Measurements from ENCODE around the gene SDK1. TPM values are rescaled to one million over a fixed set of nuclear protein-coding genes. Genes with fewer than 3 reads are reported as not detected.

SDK1 gene
- total and polyA plus RNA-seq, 2 donors (not counting 3 experiments of a cell fraction or from before 2014, with no cell fraction given) = 1.6 to 3.9 TPM

DNA sequence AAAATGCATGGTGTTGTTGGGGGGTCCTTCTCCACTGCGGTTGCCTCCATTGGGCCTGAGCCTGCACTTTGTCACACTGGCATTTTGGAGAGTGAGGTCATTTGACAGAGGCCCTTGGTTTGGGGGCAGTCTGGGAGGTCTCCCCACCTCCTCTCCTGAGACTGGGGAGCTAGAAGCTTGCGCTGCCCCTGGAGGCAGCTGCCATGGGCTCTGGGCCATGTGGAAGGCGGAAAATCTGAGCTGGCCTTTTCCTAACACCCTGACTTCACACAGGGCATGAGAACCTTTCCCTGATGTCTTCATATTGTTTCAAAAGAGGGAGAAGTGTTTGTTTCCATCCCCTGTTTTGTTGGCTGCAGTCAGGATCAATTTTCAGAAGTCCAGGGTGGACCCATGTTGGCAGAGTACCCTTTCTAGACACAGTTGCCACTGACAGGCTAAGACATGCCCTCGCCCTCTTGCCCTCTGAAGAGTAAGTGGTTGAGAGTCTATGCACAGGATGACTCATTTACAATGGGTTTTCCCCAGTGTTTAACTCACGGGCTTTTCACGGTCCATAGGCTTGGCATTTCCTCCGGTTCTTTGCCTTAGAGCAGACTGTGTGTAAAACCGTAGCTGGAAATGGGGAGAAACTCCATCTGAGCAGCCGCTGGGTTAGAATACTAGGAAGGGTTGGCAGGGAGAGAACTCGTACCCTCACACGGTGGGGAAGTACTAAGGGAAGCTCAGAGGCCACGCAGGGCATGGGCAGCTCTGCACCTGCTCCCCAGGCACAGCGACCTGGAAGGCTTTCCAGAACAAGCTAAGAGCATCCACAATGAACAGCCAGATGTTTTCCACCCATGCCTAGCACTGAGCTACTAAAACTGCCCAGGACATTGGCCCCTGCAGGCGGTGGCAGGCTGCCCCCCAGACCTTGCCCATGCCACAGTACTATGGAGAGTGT is 655.0 kb downstream of the SDK1 start:
- DNase-seq (ENCODE audit: low read depth, low spot score) = peak; percentile 43
- BruUV-seq (replicated peaks) = no TSS peak

DNA sequence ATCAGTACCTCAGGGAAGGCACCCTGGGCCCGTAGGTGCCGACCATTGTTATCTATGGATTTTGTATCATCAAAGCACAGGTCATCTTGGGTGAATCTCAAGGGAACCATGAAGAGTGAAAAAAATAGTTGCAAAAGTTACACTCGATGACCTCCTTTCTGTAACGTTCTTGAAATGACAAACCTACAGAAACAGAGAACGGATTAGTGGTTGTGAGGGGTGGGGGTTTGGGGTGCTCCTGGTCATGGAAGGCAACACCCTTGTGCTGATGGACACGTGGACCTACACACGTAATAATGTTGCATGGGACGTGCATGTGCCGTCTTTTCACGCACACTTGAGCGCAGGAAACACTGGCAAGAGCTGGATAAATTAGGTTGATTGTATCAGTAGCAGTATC is 655.9 kb downstream of the SDK1 start:
- no peak for DNase-seq (ENCODE audit: low read depth, low spot score)
- POLR2A ChIA-PET = no interaction called here
- Histone ChIP-seq H2AFZ (ENCODE audit: low read depth, low read length) (no peak overlapping the region), H3K4me3 (replicated peaks in 1 of 3; ENCODE audit: insufficient read depth in 1 of 3, low read depth in 1 of 3, low read length in 3 of 3) (no peak overlapping the region), H3K27ac (ENCODE audit: insufficient read depth, low read depth, low read length) (no peak overlapping the region), H4K20me1 (replicated peaks; ENCODE audit: control insufficient read depth, extremely low read depth, insufficient read depth, low read length) (no peaks in the 10 kb centered on the region), H3K36me3 (ENCODE audit: control insufficient read depth in 2 of 2, extremely low read depth in 1 of 2, insufficient read depth in 2 of 2, low read length in 2 of 2) (no peaks in the 10 kb centered on the region), H3K9ac (replicated peaks; ENCODE audit: extremely low read depth, insufficient read depth, low read length) (no peak overlapping the region), H3K9me1 (replicated peaks; ENCODE audit: control insufficient read depth, extremely low read depth, insufficient read depth, low read length) (no peaks in the 10 kb centered on the region), H3K27me3 (ENCODE audit: control insufficient read depth in 2 of 2, insufficient read depth in 2 of 2, low read length in 2 of 2) (no peaks in the 10 kb centered on the region), H3K9me3 (replicated peaks; ENCODE audit: control insufficient read depth, insufficient read depth, low read length) (no peaks in the 10 kb centered on the region), H3K4me1 (ENCODE audit: control insufficient read depth, extremely low read depth, insufficient read depth, low read length) (peaks cover 4% of the 10 kb centered on the region), H3K4me2 (ENCODE audit: insufficient read depth, low read length) (no peak overlapping the region), H3K79me2 (ENCODE audit: control insufficient read depth, insufficient read depth, low read length) (no peaks in the 10 kb centered on the region)
- BruUV-seq (replicated peaks) = no TSS peak
- dilution Hi-C loops (cut with MboI; ENCODE audit: extremely low pct_ligation_motif_present, low sequenced_read_pairs) = no loop called here
- CTCF ChIA-PET = no interaction called here
- TF ChIP-seq POLR2AphosphoS5 (IDR thresholded peaks at IDR 0.05; ENCODE audit: insufficient read depth, low read depth, low read length) (no peak), POLR2A (IDR thresholded peaks at IDR 0.05; ENCODE audit: low read depth, low read length) (no peak), FOS (IDR thresholded peaks at IDR 0.05; ENCODE audit: borderline replicate concordance, insufficient read depth, low read length) (no peak), MAX (IDR thresholded peaks at IDR 0.05; ENCODE audit: insufficient read depth, insufficient read length) (no peak), EZH2 (IDR thresholded peaks at IDR 0.05; ENCODE audit: borderline replicate concordance, low read depth, low read length, severe bottlenecking) (no peak), JUN (IDR thresholded peaks at IDR 0.05; ENCODE audit: borderline replicate concordance, insufficient read depth, insufficient read length, low read depth) (no peak), MYC (IDR thresholded peaks at IDR 0.05; ENCODE audit: low read depth, low read length) (no peak), GATA2 (IDR thresholded peaks at IDR 0.05; ENCODE audit: insufficient read depth, insufficient read length, low read depth, low read length) (no peak)
- TF ChIP-seq, protein P1, sequence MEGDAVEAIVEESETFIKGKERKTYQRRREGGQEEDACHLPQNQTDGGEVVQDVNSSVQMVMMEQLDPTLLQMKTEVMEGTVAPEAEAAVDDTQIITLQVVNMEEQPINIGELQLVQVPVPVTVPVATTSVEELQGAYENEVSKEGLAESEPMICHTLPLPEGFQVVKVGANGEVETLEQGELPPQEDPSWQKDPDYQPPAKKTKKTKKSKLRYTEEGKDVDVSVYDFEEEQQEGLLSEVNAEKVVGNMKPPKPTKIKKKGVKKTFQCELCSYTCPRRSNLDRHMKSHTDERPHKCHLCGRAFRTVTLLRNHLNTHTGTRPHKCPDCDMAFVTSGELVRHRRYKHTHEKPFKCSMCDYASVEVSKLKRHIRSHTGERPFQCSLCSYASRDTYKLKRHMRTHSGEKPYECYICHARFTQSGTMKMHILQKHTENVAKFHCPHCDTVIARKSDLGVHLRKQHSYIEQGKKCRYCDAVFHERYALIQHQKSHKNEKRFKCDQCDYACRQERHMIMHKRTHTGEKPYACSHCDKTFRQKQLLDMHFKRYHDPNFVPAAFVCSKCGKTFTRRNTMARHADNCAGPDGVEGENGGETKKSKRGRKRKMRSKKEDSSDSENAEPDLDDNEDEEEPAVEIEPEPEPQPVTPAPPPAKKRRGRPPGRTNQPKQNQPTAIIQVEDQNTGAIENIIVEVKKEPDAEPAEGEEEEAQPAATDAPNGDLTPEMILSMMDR (IDR thresholded peaks at IDR 0.05; ENCODE audit: extremely low read depth in 1 of 2, insufficient read depth in 1 of 2, low read depth in 1 of 2, low read length in 2 of 2) = no peak
- intact Hi-C loops (cut with micrococcal nuclease) = no loop called here
- FAIRE-seq = no peak

More for the DNA sequence above, 655.0 kb downstream of the SDK1 start:
- H3K4me3 ChIP-seq (replicated peaks in 1 of 3; ENCODE audit: insufficient read depth in 1 of 3, low read depth in 1 of 3, low read length in 3 of 3) = no peak overlapping the region
- peaks cover 4% of the 10 kb centered on the region for H3K4me1 ChIP-seq (ENCODE audit: control insufficient read depth, extremely low read depth, insufficient read depth, low read length)
- intact Hi-C loops (cut with micrococcal nuclease) = no loop called here
- no peaks in the 10 kb centered on the region for H3K9me1 ChIP-seq (replicated peaks; ENCODE audit: control insufficient read depth, extremely low read depth, insufficient read depth, low read length)
- no peak overlapping the region for H3K27ac ChIP-seq (ENCODE audit: insufficient read depth, low read depth, low read length)
- H3K9me3 ChIP-seq (replicated peaks; ENCODE audit: control insufficient read depth, insufficient read depth, low read length) = no peaks in the 10 kb centered on the region
- FAIRE-seq = peak; percentile 73
- POLR2A ChIA-PET = no interaction called here
- H3K4me2 ChIP-seq (ENCODE audit: insufficient read depth, low read length) = no peak overlapping the region
- no peaks in the 10 kb centered on the region for H3K27me3 ChIP-seq (ENCODE audit: control insufficient read depth in 2 of 2, insufficient read depth in 2 of 2, low read length in 2 of 2)
- TF ChIP-seq FOS (IDR thresholded peaks at IDR 0.05; ENCODE audit: borderline replicate concordance, insufficient read depth, low read length) = peak; percentile 43
- no peak for TF ChIP-seq EZH2 (IDR thresholded peaks at IDR 0.05; ENCODE audit: borderline replicate concordance, low read depth, low read length, severe bottlenecking)
- no peaks in the 10 kb centered on the region for H3K79me2 ChIP-seq (ENCODE audit: control insufficient read depth, insufficient read depth, low read length)
- H4K20me1 ChIP-seq (replicated peaks; ENCODE audit: control insufficient read depth, extremely low read depth, insufficient read depth, low read length) = no peaks in the 10 kb centered on the region
- dilution Hi-C loops (cut with MboI; ENCODE audit: extremely low pct_ligation_motif_present, low sequenced_read_pairs) = no loop called here
- CTCF ChIA-PET = interaction anchor here (0.6 kb wide), 1 partner anchor 91 kb away, joined by 3 read pairs; no protein-coding TSS in a partner anchor
- no peak overlapping the region for H2AFZ ChIP-seq (ENCODE audit: low read depth, low read length)
- H3K9ac ChIP-seq (replicated peaks; ENCODE audit: extremely low read depth, insufficient read depth, low read length) = no peak overlapping the region
- no peaks in the 10 kb centered on the region for H3K36me3 ChIP-seq (ENCODE audit: control insufficient read depth in 2 of 2, extremely low read depth in 1 of 2, insufficient read depth in 2 of 2, low read length in 2 of 2)

Data from endothelial cell of umbilical vein (primary cell).